K562 (cell line): ENCODE data around the gene SCARF2. TPM values are rescaled to one million over a fixed set of nuclear protein-coding genes. Genes with fewer than 3 reads are reported as not detected.
A peak's percentile ranks its signal among the peaks of the same experiment; 100 is the strongest.

Experiments used
- ATAC-seq: fragments of 200-7000 bp; cut with Tn5 transposase; 3 replicates; pipeline ENCODE4 v1.9.1; 2020; ENCODE audit warnings: moderate library complexity
- BruUV-seq: library from RNA; stranded (reverse); fragments of 400-500 nt; replicated peaks from 2 replicates; lab custom pipeline; 2021; lab: Mats Ljungman, UMichigan
- CTCF ChIA-PET: fragments of 300-600 bp; formaldehyde crosslinking; extraction: SDS; loops from one replicate; lab custom pipeline; 2021; ENCODE audit warnings: low intra/inter-chr PET ratio; lab: Yijun Ruan, JAX
- POLR2A ChIA-PET: fragments of 300-600, 350-650 bp; sonication (Branson Sonifier 250); formaldehyde crosslinking; extraction: SDS; loops from one replicate; lab custom pipeline; 2021; ENCODE audit warnings: antibody characterized with exemption, inconsistent platforms; lab: Yijun Ruan, JAX
- DNase-seq, 4 experiments: peaks; one replicate each; pipeline versions ENCODE4 v3.0.0 to v3.0.0-alpha.2; 2011 to 2018; ENCODE audit warnings: low spot score in 3 of 4, mixed read lengths in 3 of 4; ENCODE audit errors: extremely low read depth in 1 of 4
- FAIRE-seq: peaks from 2 replicates; lab custom pipeline; 2011; peaks lifted over from hg19 to GRCh38; lab: Jason Lieb, UNC
- H2AFZ ChIP-seq: 2 replicates; pipeline ENCODE4 v1.6.0; 2011; ENCODE audit warnings: low read depth, low read length, control low read depth, inconsistent platforms
- H3K27ac ChIP-seq: fragments of 200-600 bp; 3 replicates; pipeline ENCODE4 v1.8.0; 2011; ENCODE audit warnings: low read depth, mild to moderate bottlenecking, control low read depth, inconsistent platforms, low read length, moderate library complexity, mixed read lengths; ENCODE audit errors: extremely low read depth
- H3K27me3 ChIP-seq, 2 experiments: fragments of 300-600 bp in 1 of 2; 2 replicates in 1 of 2; 3 replicates in 1 of 2; pipeline versions ENCODE4 v1.6.0 to v1.8.0; 2011; ENCODE audit warnings: inconsistent platforms in 2 of 2, low read length in 2 of 2, mild to moderate bottlenecking in 1 of 2, mixed read lengths in 1 of 2, moderate library complexity in 1 of 2; ENCODE audit not compliant: control insufficient read depth in 2 of 2, insufficient read depth in 2 of 2
- H3K36me3 ChIP-seq: fragments of 300-600 bp; 3 replicates; pipeline ENCODE4 v1.8.0; 2011; ENCODE audit warnings: mild to moderate bottlenecking, low read length, inconsistent platforms; ENCODE audit not compliant: control insufficient read depth, insufficient read depth
- H3K4me1 ChIP-seq, 2 experiments: fragments of 200-600 bp in 1 of 2; replicated peaks in 1 of 2; 2 replicates in 1 of 2; 3 replicates in 1 of 2; pipeline versions ENCODE4 v1.5.1 to v1.8.0; 2011; ENCODE audit warnings: inconsistent platforms in 2 of 2, low read length in 2 of 2, mild to moderate bottlenecking in 1 of 2, mixed read lengths in 1 of 2, moderate library complexity in 1 of 2; ENCODE audit not compliant: control insufficient read depth in 2 of 2, insufficient read depth in 2 of 2
- H3K4me2 ChIP-seq: 2 replicates; pipeline ENCODE4 v1.6.1; 2011; ENCODE audit warnings: low read length, control low read depth, inconsistent platforms, mixed read lengths; ENCODE audit not compliant: insufficient read depth
- H3K4me3 ChIP-seq: fragments of 200-600 bp; sonication (generic), shearing (Covaris generic); 2 replicates; pipeline ENCODE4 v1.5.1; 2016; ENCODE audit warnings: control low read depth, inconsistent platforms
- H3K79me2 ChIP-seq: fragments of 200-600 bp; 3 replicates; pipeline ENCODE4 v1.8.0; 2011; ENCODE audit warnings: low read length, inconsistent platforms; ENCODE audit not compliant: control insufficient read depth, insufficient read depth
- H3K9ac ChIP-seq, 2 experiments: 2 replicates each; pipeline versions ENCODE4 v1.6.0 to v1.6.1; 2011; ENCODE audit warnings: low read depth in 2 of 2, low read length in 2 of 2, control low read depth in 1 of 2, inconsistent platforms in 1 of 2, mild to moderate bottlenecking in 1 of 2, mixed read lengths in 1 of 2; ENCODE audit not compliant: insufficient read depth in 1 of 2
- H3K9me1 ChIP-seq: one replicate; pipeline ENCODE4 v1.6.0; 2011; ENCODE audit warnings: inconsistent platforms, mild to moderate bottlenecking, low read length, moderate library complexity; ENCODE audit not compliant: control insufficient read depth, insufficient read depth
- H3K9me3 ChIP-seq: replicated peaks from 2 replicates; pipeline ENCODE4 v1.5.1; 2011; ENCODE audit warnings: low read depth, low read length, inconsistent platforms; ENCODE audit not compliant: control insufficient read depth, insufficient read depth
- H4K20me1 ChIP-seq: replicated peaks from 2 replicates; pipeline ENCODE4 v1.6.1; 2011; ENCODE audit warnings: low read length, inconsistent platforms, mixed read lengths; ENCODE audit not compliant: control insufficient read depth, insufficient read depth
- EP300 ChIP-seq: IDR thresholded peaks from 2 replicates; pipeline ENCODE4 v1.6.1; 2012; ENCODE audit warnings: low read length, improper control_type of control experiment
- EP400 ChIP-seq: fragments of 450-650 bp; IDR thresholded peaks from 2 replicates; pipeline ENCODE4 v1.6.1; 2017; ENCODE audit warnings: antibody characterized with exemption, mild to moderate bottlenecking, moderate library complexity
- ESRRB ChIP-seq: fragments of 250-450 bp; sonication (Bioruptor Pico); IDR thresholded peaks from 2 replicates; pipeline ENCODE4 v1.5.0; 2020; ENCODE audit warnings: mild to moderate bottlenecking, moderate library complexity, borderline replicate concordance
- FOXP1 ChIP-seq: sonication (generic); formaldehyde crosslinking; IDR thresholded peaks from 2 replicates; pipeline ENCODE4 v1.8.0; 2022; ENCODE audit warnings: mild to moderate bottlenecking, missing genetic modification reagents
- HDGF ChIP-seq: fragments of 450-650 bp; IDR thresholded peaks from 2 replicates; pipeline ENCODE4 v1.6.1; 2016
- HNRNPLL ChIP-seq: fragments of 200-400 bp; formaldehyde crosslinking; IDR thresholded peaks from 2 replicates; pipeline ENCODE4 v1.6.1; 2017; ENCODE audit warnings: low read length, low read depth, mild to moderate bottlenecking; ENCODE audit not compliant: poor library complexity, severe bottlenecking
- JUN ChIP-seq, 2 experiments: sonication (generic) in 1 of 2; formaldehyde crosslinking in 1 of 2; IDR thresholded peaks; 2 replicates each; pipeline versions ENCODE4 v1.6.1 to v1.8.0; 2012 to 2022; ENCODE audit warnings: borderline replicate concordance in 2 of 2, mild to moderate bottlenecking in 2 of 2, improper control_type of control experiment in 1 of 2, low read depth in 1 of 2, low read length in 1 of 2, missing genetic modification reagents in 1 of 2
- PRMT5 ChIP-seq: sonication (generic); formaldehyde crosslinking; IDR thresholded peaks from 2 replicates; pipeline ENCODE4 v1.5.0; 2020; ENCODE audit warnings: missing genetic modification reagents
- SP1 ChIP-seq: sonication (generic); formaldehyde crosslinking; IDR thresholded peaks from 2 replicates; pipeline ENCODE4 v1.8.1; 2022; ENCODE audit warnings: mild to moderate bottlenecking, missing genetic modification reagents
- TEAD1 ChIP-seq, 2 experiments: fragments of 450-650 bp in 1 of 2; sonication (generic) in 1 of 2; formaldehyde crosslinking; IDR thresholded peaks; 2 replicates each; pipeline versions ENCODE4 v1.4.0 to v1.8.0; 2020 to 2022; ENCODE audit warnings: mild to moderate bottlenecking in 2 of 2, missing genetic modification reagents in 1 of 2
- TEAD4 ChIP-seq, 2 experiments: sonication (generic) in 1 of 2; formaldehyde crosslinking in 1 of 2; IDR thresholded peaks; 2 replicates each; pipeline versions ENCODE4 v1.6.1 to v1.8.0; 2012 to 2022; ENCODE audit warnings: borderline replicate concordance in 1 of 2, inconsistent platforms in 1 of 2, low read length in 1 of 2, mild to moderate bottlenecking in 1 of 2, missing genetic modification reagents in 1 of 2
- ZFX ChIP-seq: sonication (generic); formaldehyde crosslinking; IDR thresholded peaks from 2 replicates; pipeline ENCODE4 v1.8.0; 2022; ENCODE audit warnings: mild to moderate bottlenecking, missing genetic modification reagents, moderate library complexity
- ZNF174 ChIP-seq: fragments of 250-450 bp; sonication (Bioruptor Pico); IDR thresholded peaks from 2 replicates; pipeline ENCODE4 v1.4.0; 2020; ENCODE audit warnings: mild to moderate bottlenecking
- ZNF232 ChIP-seq: sonication (generic); formaldehyde crosslinking; IDR thresholded peaks from 2 replicates; pipeline ENCODE4 v1.8.0; 2022; ENCODE audit warnings: mild to moderate bottlenecking, missing genetic modification reagents
- ZNF561 ChIP-seq: fragments of 450-650 bp; formaldehyde crosslinking; conservative IDR thresholded peaks from 2 replicates; pipeline ENCODE4 v1.4.0; 2020; ENCODE audit warnings: mild to moderate bottlenecking, moderate library complexity
- WGBS: fragments of 100-300 bp; shearing (Covaris generic); methylation state at CpG from one replicate; pipeline ENCODE4 v1.1.6; 2016; ENCODE audit warnings: low coverage, mixed read lengths; ENCODE audit not compliant: insufficient coverage; ENCODE audit errors: missing lambda C conversion rate; 5-methylcytosine and 5-hydroxymethylcytosine counted together
- in situ Hi-C: fragments of 300-500 bp; cut with MboI; formaldehyde crosslinking; loops from 4 replicates; pipeline ENCODE4 v1.15.0; 2018; ENCODE audit warnings: inconsistent platforms, mixed read lengths
- intact Hi-C: fragments of 100-400 bp; cut with micrococcal nuclease; formaldehyde crosslinking; loops from 2 replicates; pipeline ENCODE4 v1.14.2; 2022
- polyA plus RNA-seq, 8 experiments: library from polyadenylated mRNA; depleted of rRNA in 4 of 8; stranded (reverse) in 5 of 8; unstranded in 3 of 8; fragments of >200 nt; fragmentation: Nextera tagmentation in 2 of 8; fragmentation: Illumina TruSeq in 1 of 8; extraction: Ambion mirVana in 2 of 8; extraction: Trizol in 1 of 8; gene quantifications; 2 replicates each; pipeline versions ENCODE4 v1.2.1 to v1.2.3, GENCODE V29; 2011 to 2014; ENCODE audit warnings: inconsistent platforms in 1 of 8, missing spikeins in 1 of 8
- total RNA-seq, 7 experiments: library from RNA; depleted of rRNA in 6 of 7; stranded (reverse); fragments of >200 nt in 6 of 7; fragmentation: Illumina TruSeq in 2 of 7; extraction: Trizol in 2 of 7; gene quantifications; 2 replicates each; pipeline versions ENCODE4 v1.2.1 to v1.2.3, GENCODE V29; 2011 to 2021; ENCODE audit warnings: low replicate concordance in 1 of 7
- TF ChIP-seq, protein P1 (sequence below), 2 experiments: fragments of 450-650 bp in 1 of 2; sonication (generic) in 1 of 2; formaldehyde crosslinking; conservative IDR thresholded peaks; 2 replicates each; pipeline versions ENCODE4 v1.4.0 to v1.8.1; 2020 to 2022; ENCODE audit warnings: mild to moderate bottlenecking in 1 of 2, missing genetic modification reagents in 1 of 2
- TF ChIP-seq, protein P2 (sequence below): sonication (generic); formaldehyde crosslinking; IDR thresholded peaks from 2 replicates; pipeline ENCODE4 v1.8.0; 2022; ENCODE audit warnings: mild to moderate bottlenecking, missing genetic modification reagents

Gene SCARF2
- total and polyA plus RNA-seq, 9 of the 15 experiments (the other 6 are each of a cell fraction or from before 2014, with no cell fraction given): 0.06 to 0.32 (median 0.21) TPM; not detected in 5

- no peak for TF ChIP-seq JUN (IDR thresholded peaks at IDR 0.05; ENCODE audit: borderline replicate concordance, low read depth, low read length)
- TF ChIP-seq JUN (CRISPR knock-in tag; IDR thresholded peaks at IDR 0.05; ENCODE audit: borderline replicate concordance): 0 out of 2 replicates have a peak, but pooled peaks have one; percentile 0
- TF ChIP-seq TEAD4 (IDR thresholded peaks at IDR 0.05; ENCODE audit: low read length): no peak
- no peak for TF ChIP-seq TEAD4 (CRISPR knock-in tag; IDR thresholded peaks at IDR 0.05; ENCODE audit: borderline replicate concordance)
- TF ChIP-seq ZNF232 (CRISPR knock-in tag): no peak
- TF ChIP-seq PRMT5: peak; percentile 68; the same call in 1 of the 2 replicates
- TF ChIP-seq EP400: no peak
- no peak for TF ChIP-seq ZFX
Observed at GRCh38 chr22:20456722-20457076, 19.1 kb upstream of the SCARF2 start (continued).

- Histone ChIP-seq H3K79me2 (no peaks in the 10 kb centered on the region), H3K4me2 (no peak overlapping the region), H3K9me3 (no peaks in the 10 kb centered on the region), H4K20me1 (peaks cover 16% of the 10 kb centered on the region), H3K9me1 (no peaks in the 10 kb centered on the region), H3K27ac (no peak overlapping the region), H3K27me3 (peaks cover 6 to 7% of the 10 kb centered on the region in 2 experiments; a peak in 4 of 5 replicates), H3K9ac (no peak overlapping the region; a peak in 1 of 4 replicates), H2AFZ (peak overlapping the region; percentile 30; the same call in 1 of the 2 replicates), H3K4me1 (no peaks in the 10 kb centered on the region; a peak in 1 of 5 replicates), H3K36me3 (no peaks in the 10 kb centered on the region), H3K4me3 (no peak overlapping the region)
- WGBS: 7% methylated on average over 6 of the region's 6 CpGs
- CTCF ChIA-PET: interaction anchor here (0.6 to 6.9 kb wide), 16 partner anchors 16 to 302 kb away, joined by 3 to 195 read pairs (median 4); partner anchors contain the start of gene KLHL22
- BruUV-seq: no TSS peak
- POLR2A ChIA-PET: interaction anchor here (0.6 to 6.8 kb wide), 28 partner anchors 8 to 1679 kb away, joined by 3 to 46 read pairs (median 5); partner anchors contain the start of gene MED15
- intact Hi-C loops: loop anchor here (1.0 to 5.0 kb wide), 3 partner anchors 38 to 299 kb away; no protein-coding TSS in a partner anchor
- DNase-seq (peak; percentile 98 to 100 (median 99)), FAIRE-seq (peak; percentile 94), ATAC-seq (peak; percentile 97)
- in situ Hi-C loops: loop anchor here (5.0 kb wide), 2 partner anchors 34 to 299 kb away; no protein-coding TSS in a partner anchor
- TF ChIP-seq HDGF: peak; percentile 98
- TF ChIP-seq FOXP1: peak; percentile 88
- no peak for TF ChIP-seq ZNF561 (CRISPR knock-in tag)
- TF ChIP-seq, protein P1, sequence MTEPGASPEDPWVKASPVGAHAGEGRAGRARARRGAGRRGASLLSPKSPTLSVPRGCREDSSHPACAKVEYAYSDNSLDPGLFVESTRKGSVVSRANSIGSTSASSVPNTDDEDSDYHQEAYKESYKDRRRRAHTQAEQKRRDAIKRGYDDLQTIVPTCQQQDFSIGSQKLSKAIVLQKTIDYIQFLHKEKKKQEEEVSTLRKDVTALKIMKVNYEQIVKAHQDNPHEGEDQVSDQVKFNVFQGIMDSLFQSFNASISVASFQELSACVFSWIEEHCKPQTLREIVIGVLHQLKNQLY (CRISPR knock-in tag; conservative IDR thresholded peaks at IDR 0.05): 0 out of 4 replicates have a peak, but pooled peaks have one; percentile 9 to 68
- peak; percentile 40 for TF ChIP-seq HNRNPLL
- TF ChIP-seq, protein P2, sequence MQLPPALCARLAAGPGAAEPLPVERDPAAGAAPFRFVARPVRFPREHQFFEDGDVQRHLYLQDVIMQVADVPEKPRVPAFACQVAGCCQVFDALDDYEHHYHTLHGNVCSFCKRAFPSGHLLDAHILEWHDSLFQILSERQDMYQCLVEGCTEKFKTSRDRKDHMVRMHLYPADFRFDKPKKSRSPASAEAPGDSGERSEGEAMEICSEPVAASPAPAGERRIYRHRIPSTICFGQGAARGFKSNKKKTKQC (CRISPR knock-in tag): peak; percentile 69; the same call in 1 of the 2 replicates
- peak; percentile 92; the same call in 1 of the 2 replicates for TF ChIP-seq SP1 (CRISPR knock-in tag)
- 0 out of 2 replicates have a peak, but pooled peaks have one; percentile 63 for TF ChIP-seq ZNF174 (CRISPR knock-in tag)
- peak; percentile 48; the same call in 1 of the 2 replicates for TF ChIP-seq EP300
- peak; percentile 75 to 85; a peak in 3 of 4 replicates for TF ChIP-seq TEAD1 (CRISPR knock-in tag; IDR thresholded peaks at IDR 0.05)
- no peak for TF ChIP-seq ESRRB (CRISPR knock-in tag)
Observed at GRCh38 chr22:20456064-20456721, 18.6 kb upstream of the SCARF2 start.
